Central memory CD8-positive, alpha-beta T cell (primary cell): ENCODE data around the gene CCDC6.
"Not testable (repeated sequence)": the region's sequence is repeated elsewhere in the genome, so short reads cannot be mapped to it uniquely, and the experiment has no call there.

ENCODE experiments used
- ATAC-seq: fragments of 150-1000 bp; cut with Tn5 transposase; replicated peaks from 2 replicates; pipeline ENCODE4 v1.10.0; 2022; ENCODE audit warnings: mild to moderate bottlenecking, moderate FRiP score, moderate number of reproducible peaks; ENCODE audit not compliant: poor library complexity, severe bottlenecking; ENCODE audit errors: extremely low read depth
- DNase-seq, 2 donors: peaks; one replicate each; pipeline ENCODE4 v3.0.0; 2021; ENCODE audit warnings: low spot score in 2 of 2
- H3K27ac Mint-ChIP-seq: one replicate; pipeline ENCODE4 v1.8.0; 2022; ENCODE audit warnings: low read depth, mild to moderate bottlenecking, moderate library complexity, mixed read lengths
- H3K27me3 Mint-ChIP-seq: one replicate; pipeline ENCODE4 v1.8.0; 2022; ENCODE audit warnings: mixed read lengths
- H3K36me3 Mint-ChIP-seq: one replicate; pipeline ENCODE4 v1.8.0; 2022; ENCODE audit warnings: mild to moderate bottlenecking, moderate library complexity, mixed read lengths; ENCODE audit not compliant: insufficient read depth
- H3K4me1 Mint-ChIP-seq: one replicate; pipeline ENCODE4 v1.8.0; 2022; ENCODE audit warnings: mixed read lengths
- H3K4me3 Mint-ChIP-seq: one replicate; pipeline ENCODE4 v1.8.0; 2022; ENCODE audit warnings: mild to moderate bottlenecking, moderate library complexity, mixed read lengths
- H3K9me3 Mint-ChIP-seq: one replicate; pipeline ENCODE4 v1.8.0; 2022; ENCODE audit warnings: mixed read lengths

Gene CCDC6

GRCh38 chr10:59887006-59887405, 19.4 kb downstream of the CCDC6 start:
- Mint-ChIP-seq H3K9me3 (no peaks in the 10 kb centered on the region), H3K4me3 (peak overlapping the region; percentile 51), H3K27me3 (no peaks in the 10 kb centered on the region), H3K36me3 (peaks cover 3% of the 10 kb centered on the region), H3K27ac (no peak overlapping the region), H3K4me1 (peaks cover 79% of the 10 kb centered on the region)
- ATAC-seq (no peak), DNase-seq (no peak)

- Mint-ChIP-seq H3K27me3 (no peaks in the 10 kb centered on the region), H3K36me3 (peaks cover 6% of the 10 kb centered on the region), H3K9me3 (no peaks in the 10 kb centered on the region), H3K4me3 (peak overlapping the region; percentile 51), H3K27ac (peak overlapping the region; percentile 80), H3K4me1 (peaks cover 86% of the 10 kb centered on the region)
- no peak for ATAC-seq
- no peak for DNase-seq
These were observed 20.8 kb downstream of the CCDC6 start for GRCh38 chr10:59885430-59886134.

GRCh38 chr10:59884893-59885292, 21.5 kb downstream of the CCDC6 start:
- H3K27me3 Mint-ChIP-seq, H3K9me3 Mint-ChIP-seq, DNase-seq, ATAC-seq, H3K36me3 Mint-ChIP-seq: not testable (repeated sequence)
- H3K4me1 Mint-ChIP-seq = peaks cover 88% of the 10 kb centered on the region
- H3K4me3 Mint-ChIP-seq = peak overlapping the region; percentile 25
- peak overlapping the region; percentile 80 for H3K27ac Mint-ChIP-seq

- Mint-ChIP-seq H3K27me3 (no peaks in the 10 kb centered on the region), H3K36me3 (peaks cover 3% of the 10 kb centered on the region), H3K4me1 (peaks cover 85% of the 10 kb centered on the region), H3K9me3 (no peaks in the 10 kb centered on the region), H3K4me3 (no peak overlapping the region), H3K27ac (peak overlapping the region; percentile 36)
- DNase-seq (no peak), ATAC-seq (no peak)
These were observed 24.7 kb downstream of the CCDC6 start for GRCh38 chr10:59881640-59882039.

GRCh38 chr10:59880971-59881510, 25.3 kb downstream of the CCDC6 start:
- H3K36me3 Mint-ChIP-seq = peaks cover 3% of the 10 kb centered on the region
- peaks cover 79% of the 10 kb centered on the region for H3K4me1 Mint-ChIP-seq
- DNase-seq = peak; percentile 22 to 50
- H3K27me3 Mint-ChIP-seq = no peaks in the 10 kb centered on the region
- H3K4me3 Mint-ChIP-seq = peak overlapping the region; percentile 28
- H3K27ac Mint-ChIP-seq = peak overlapping the region; percentile 36
- H3K9me3 Mint-ChIP-seq = no peaks in the 10 kb centered on the region
- peak; percentile 95 for ATAC-seq

GRCh38 chr10:59880019-59880717, 26.2 kb downstream of the CCDC6 start:
- no peak for ATAC-seq
- DNase-seq = no peak
- Mint-ChIP-seq H3K36me3 (peaks cover 3% of the 10 kb centered on the region), H3K9me3 (no peaks in the 10 kb centered on the region), H3K27ac (peak overlapping the region; percentile 36), H3K27me3 (no peaks in the 10 kb centered on the region), H3K4me1 (peaks cover 75% of the 10 kb centered on the region), H3K4me3 (peak overlapping the region; percentile 28)

GRCh38 chr10:59879363-59879913, 26.9 kb downstream of the CCDC6 start:
- Mint-ChIP-seq H3K27me3 (no peaks in the 10 kb centered on the region), H3K9me3 (no peaks in the 10 kb centered on the region), H3K4me3 (peak overlapping the region; percentile 12), H3K4me1 (peaks cover 75% of the 10 kb centered on the region), H3K27ac (peak overlapping the region; percentile 36), H3K36me3 (peaks cover 3% of the 10 kb centered on the region)
- ATAC-seq (peak; percentile 40), DNase-seq (no peak)

GRCh38 chr10:59878915-59879314, 27.4 kb downstream of the CCDC6 start:
- peaks cover 4% of the 10 kb centered on the region for H3K36me3 Mint-ChIP-seq
- DNase-seq (no peak), ATAC-seq (peak; percentile 14)
- H3K27me3 Mint-ChIP-seq = no peaks in the 10 kb centered on the region
- peak overlapping the region; percentile 36 for H3K27ac Mint-ChIP-seq
- H3K4me1 Mint-ChIP-seq = peaks cover 75% of the 10 kb centered on the region
- no peak overlapping the region for H3K4me3 Mint-ChIP-seq
- H3K9me3 Mint-ChIP-seq = no peaks in the 10 kb centered on the region

- no peaks in the 10 kb centered on the region for H3K9me3 Mint-ChIP-seq
- no peak overlapping the region for H3K4me3 Mint-ChIP-seq
- H3K27ac Mint-ChIP-seq = no peak overlapping the region
- H3K36me3 Mint-ChIP-seq = peaks cover 5% of the 10 kb centered on the region
- H3K4me1 Mint-ChIP-seq = peaks cover 72% of the 10 kb centered on the region
- ATAC-seq (no peak), DNase-seq (no peak)
- H3K27me3 Mint-ChIP-seq = no peaks in the 10 kb centered on the region
These were observed 28.1 kb downstream of the CCDC6 start for GRCh38 chr10:59878289-59878688.

GRCh38 chr10:59877191-59877671, 29.1 kb downstream of the CCDC6 start:
- Mint-ChIP-seq H3K36me3 (peaks cover 5% of the 10 kb centered on the region), H3K27ac (no peak overlapping the region), H3K4me3 (no peak overlapping the region)

GRCh38 chr10:59876695-59877094, 29.7 kb downstream of the CCDC6 start:
- Mint-ChIP-seq H3K27me3 (no peaks in the 10 kb centered on the region), H3K36me3 (peaks cover 4% of the 10 kb centered on the region), H3K4me3 (no peak overlapping the region), H3K27ac (no peak overlapping the region), H3K9me3 (no peaks in the 10 kb centered on the region), H3K4me1 (peaks cover 82% of the 10 kb centered on the region)
- DNase-seq (no peak), ATAC-seq (no peak)

More at GRCh38 chr10:59877191-59877671, 29.1 kb downstream of the CCDC6 start:
- H3K9me3 Mint-ChIP-seq = no peaks in the 10 kb centered on the region
- H3K27me3 Mint-ChIP-seq = no peaks in the 10 kb centered on the region
- DNase-seq (no peak), ATAC-seq (no peak)
- peaks cover 78% of the 10 kb centered on the region for H3K4me1 Mint-ChIP-seq

- not testable (repeated sequence) for H3K4me3 Mint-ChIP-seq, H3K27me3 Mint-ChIP-seq, ATAC-seq, H3K9me3 Mint-ChIP-seq, H3K36me3 Mint-ChIP-seq, DNase-seq, H3K27ac Mint-ChIP-seq
- H3K4me1 Mint-ChIP-seq = peaks cover 78% of the 10 kb centered on the region
These were observed 30.1 kb downstream of the CCDC6 start for GRCh38 chr10:59876208-59876607.
